Neural cell (in vitro differentiated cells): ENCODE data around the gene MTG1. TPM values are rescaled to one million over a fixed set of nuclear protein-coding genes. Genes with fewer than 3 reads are reported as not detected.
A peak's percentile ranks its signal among the peaks of the same experiment; 100 is the strongest.

ENCODE experiments used
- H2AFZ ChIP-seq: fragments of 200-600, 300-800 bp; sonication (generic), shearing (Covaris generic); 2 replicates; pipeline ENCODE4 v1.6.0; 2014; ENCODE audit warnings: low read depth, mild to moderate bottlenecking, antibody characterized with exemption, low read length, moderate library complexity
- H3F3A ChIP-seq: fragments of 200-600 bp; shearing (Covaris generic); 2 replicates; pipeline ENCODE4 v1.6.1; 2016; ENCODE audit warnings: mild to moderate bottlenecking, moderate library complexity, mixed read lengths, antibody characterized with exemption, low read length; ENCODE audit not compliant: insufficient read depth, poor library complexity, severe bottlenecking
- H3K27ac ChIP-seq: fragments of 200-600, 300-800 bp; sonication (generic), shearing (Covaris generic); 2 replicates; pipeline ENCODE4 v1.5.1; 2014; ENCODE audit warnings: mild to moderate bottlenecking, low read length, moderate library complexity
- H3K27me3 ChIP-seq: fragments of 300-800, 200-600 bp; sonication (generic), shearing (Covaris generic); 2 replicates; pipeline ENCODE4 v1.6.0; 2014; ENCODE audit warnings: mild to moderate bottlenecking, low read depth, low read length, moderate library complexity; ENCODE audit not compliant: insufficient read depth
- H3K36me3 ChIP-seq: fragments of 300-800, 200-600 bp; sonication (generic), shearing (Covaris generic); 2 replicates; pipeline ENCODE4 v1.5.1; 2014; ENCODE audit warnings: mild to moderate bottlenecking, antibody characterized with exemption, low read length, moderate library complexity; ENCODE audit not compliant: insufficient read depth
- H3K4me2 ChIP-seq: fragments of 300-800, 200-600 bp; sonication (generic), shearing (Covaris generic); 2 replicates; pipeline ENCODE4 v1.6.0; 2014; ENCODE audit warnings: mild to moderate bottlenecking, low read length
- H3K4me3 ChIP-seq: fragments of 300-800, 200-600 bp; sonication (generic), shearing (Covaris generic); 2 replicates; pipeline ENCODE4 v1.5.1; 2014; ENCODE audit warnings: mild to moderate bottlenecking, low read length, moderate library complexity
- H3K79me2 ChIP-seq: fragments of 200-600 bp; shearing (Covaris generic); replicated peaks from 2 replicates; pipeline ENCODE4 v1.6.0; 2014; ENCODE audit warnings: mild to moderate bottlenecking, low read length, moderate library complexity; ENCODE audit not compliant: insufficient read depth
- H3K9ac ChIP-seq: fragments of 300-800, 200-600 bp; sonication (generic), shearing (Covaris generic); 2 replicates; pipeline ENCODE4 v1.6.1; 2016; ENCODE audit warnings: mild to moderate bottlenecking, low read length, mixed read lengths
- H3K9me2 ChIP-seq: fragments of 200-600 bp; shearing (Covaris generic); 2 replicates; pipeline ENCODE4 v1.6.1; 2016; ENCODE audit warnings: mild to moderate bottlenecking, low read length, mixed read lengths; ENCODE audit not compliant: insufficient read depth
- H3K9me3 ChIP-seq: fragments of 200-600, 300-800 bp; sonication (generic), shearing (Covaris generic); 2 replicates; pipeline ENCODE4 v1.6.1; 2016; ENCODE audit warnings: mild to moderate bottlenecking, mixed run types, low read length, moderate library complexity, mixed read lengths
- H4K20me1 ChIP-seq: fragments of 200-600 bp; shearing (Covaris generic); 2 replicates; pipeline ENCODE4 v1.6.1; 2016; ENCODE audit warnings: mild to moderate bottlenecking, mixed run types; ENCODE audit not compliant: insufficient read depth
- EP300 ChIP-seq: fragments of 450-650 bp; conservative IDR thresholded peaks from 2 replicates; pipeline ENCODE4 v1.6.1; 2014; ENCODE audit warnings: antibody characterized with exemption, mild to moderate bottlenecking, moderate library complexity; ENCODE audit not compliant: poor library complexity, severe bottlenecking
- EZH2 ChIP-seq: fragments of 200-600, 300-800 bp; shearing (Covaris generic), sonication (generic); IDR thresholded peaks from 2 replicates; pipeline ENCODE4 v1.6.1; 2014; ENCODE audit warnings: antibody characterized with exemption, low read length, borderline replicate concordance, mild to moderate bottlenecking; ENCODE audit not compliant: insufficient read depth, poor library complexity, severe bottlenecking
- MXI1 ChIP-seq: fragments of 450-650 bp; conservative IDR thresholded peaks from 2 replicates; pipeline ENCODE4 v1.6.1; 2014; ENCODE audit warnings: antibody characterized with exemption, mild to moderate bottlenecking; ENCODE audit not compliant: poor library complexity, severe bottlenecking
- POLR2AphosphoS5 ChIP-seq: IDR thresholded peaks from 2 replicates; pipeline ENCODE4 v1.6.1; 2012
- RAD21 ChIP-seq: fragments of 450-650 bp; conservative IDR thresholded peaks from 2 replicates; pipeline ENCODE4 v1.6.1; 2014; ENCODE audit warnings: antibody characterized with exemption, mild to moderate bottlenecking, moderate library complexity
- SMC3 ChIP-seq: fragments of 450-650 bp; conservative IDR thresholded peaks from 2 replicates; pipeline ENCODE4 v1.6.1; 2014; ENCODE audit warnings: antibody characterized with exemption, mild to moderate bottlenecking, moderate library complexity; ENCODE audit not compliant: poor library complexity
- TAF1 ChIP-seq: IDR thresholded peaks from 2 replicates; pipeline ENCODE4 v1.6.1; 2012; ENCODE audit warnings: low read depth
- polyA minus RNA-seq: library from RNA; depleted of rRNA, polyadenylated mRNA; stranded (reverse); fragments of >200 nt; gene quantifications from 2 replicates; pipeline ENCODE4 v1.2.3, GENCODE V29; 2014
- polyA plus RNA-seq: library from polyadenylated mRNA; depleted of rRNA; stranded (reverse); fragments of >200 nt; gene quantifications from 2 replicates; pipeline ENCODE4 v1.2.3, GENCODE V29; 2014
- TF ChIP-seq, protein P1 (sequence below): IDR thresholded peaks from 2 replicates; pipeline ENCODE4 v1.6.1; 2012; ENCODE audit warnings: borderline replicate concordance
- TF ChIP-seq, protein P2 (sequence below): fragments of 450-650 bp; IDR thresholded peaks from 2 replicates; pipeline ENCODE4 v1.5.1; 2014; ENCODE audit warnings: antibody characterized with exemption, mild to moderate bottlenecking, moderate library complexity; ENCODE audit not compliant: poor library complexity, severe bottlenecking

The MTG1 gene, protein sequence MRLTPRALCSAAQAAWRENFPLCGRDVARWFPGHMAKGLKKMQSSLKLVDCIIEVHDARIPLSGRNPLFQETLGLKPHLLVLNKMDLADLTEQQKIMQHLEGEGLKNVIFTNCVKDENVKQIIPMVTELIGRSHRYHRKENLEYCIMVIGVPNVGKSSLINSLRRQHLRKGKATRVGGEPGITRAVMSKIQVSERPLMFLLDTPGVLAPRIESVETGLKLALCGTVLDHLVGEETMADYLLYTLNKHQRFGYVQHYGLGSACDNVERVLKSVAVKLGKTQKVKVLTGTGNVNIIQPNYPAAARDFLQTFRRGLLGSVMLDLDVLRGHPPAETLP
- polyA plus RNA-seq (49.7 and 52.3 TPM in 2 replicates), polyA minus RNA-seq (30.2 and 37.5 TPM in 2 replicates)

DNA sequence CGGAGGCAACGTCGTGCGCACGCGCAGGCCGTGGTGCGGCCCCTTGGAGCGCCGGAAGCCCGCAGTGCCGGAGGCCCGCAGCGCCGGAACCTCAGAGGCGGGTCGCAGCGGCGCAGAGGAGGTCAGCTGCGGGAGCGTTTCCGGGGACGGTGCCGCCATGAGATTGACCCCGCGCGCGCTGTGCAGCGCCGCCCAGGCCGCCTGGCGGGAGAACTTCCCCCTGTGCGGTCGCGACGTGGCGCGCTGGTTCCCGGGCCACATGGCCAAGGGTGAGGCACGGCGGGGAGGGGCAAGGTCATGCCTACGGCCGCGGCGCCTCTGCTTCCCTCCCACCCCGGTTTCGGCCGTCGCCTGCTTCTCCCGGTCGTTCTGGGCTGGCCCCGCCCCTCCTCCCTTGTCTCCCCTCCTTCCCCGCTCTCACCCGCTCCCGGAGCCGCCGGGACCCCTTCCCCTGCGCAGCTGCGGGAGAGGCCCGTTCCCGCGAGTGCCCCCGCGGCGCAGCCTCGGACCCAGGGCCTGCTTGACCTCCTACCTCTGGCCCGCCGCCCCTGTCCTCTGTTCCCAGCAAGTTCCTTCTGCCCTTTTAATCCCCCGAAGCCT lies at the start of gene MTG1:
MTG1 (plus strand) TSS at position 94 of the 600 bp plus-strand sequence; CDS start at position 158, 64 bp downstream.
- Histone ChIP-seq H3K27ac (peak within 1 kb of the TSS; percentile 78), H3K4me2 (peak within 1 kb of the TSS; percentile 89), H3F3A (no peaks in the 10 kb centered on the region), H3K9ac (peak within 1 kb of the TSS; percentile 85), H3K27me3 (no peaks in the 10 kb centered on the region), H3K36me3 (no peaks in the 10 kb centered on the region), H2AFZ (peak within 1 kb of the TSS; percentile 83), H3K79me2 (peaks cover 6% of the 10 kb centered on the region), H3K4me3 (peak within 1 kb of the TSS; percentile 99), H3K9me3 (no peaks in the 10 kb centered on the region), H4K20me1 (no peaks in the 10 kb centered on the region), H3K9me2 (no peaks in the 10 kb centered on the region)
- peak; percentile 45 for TF ChIP-seq TAF1
- TF ChIP-seq, protein P1, sequence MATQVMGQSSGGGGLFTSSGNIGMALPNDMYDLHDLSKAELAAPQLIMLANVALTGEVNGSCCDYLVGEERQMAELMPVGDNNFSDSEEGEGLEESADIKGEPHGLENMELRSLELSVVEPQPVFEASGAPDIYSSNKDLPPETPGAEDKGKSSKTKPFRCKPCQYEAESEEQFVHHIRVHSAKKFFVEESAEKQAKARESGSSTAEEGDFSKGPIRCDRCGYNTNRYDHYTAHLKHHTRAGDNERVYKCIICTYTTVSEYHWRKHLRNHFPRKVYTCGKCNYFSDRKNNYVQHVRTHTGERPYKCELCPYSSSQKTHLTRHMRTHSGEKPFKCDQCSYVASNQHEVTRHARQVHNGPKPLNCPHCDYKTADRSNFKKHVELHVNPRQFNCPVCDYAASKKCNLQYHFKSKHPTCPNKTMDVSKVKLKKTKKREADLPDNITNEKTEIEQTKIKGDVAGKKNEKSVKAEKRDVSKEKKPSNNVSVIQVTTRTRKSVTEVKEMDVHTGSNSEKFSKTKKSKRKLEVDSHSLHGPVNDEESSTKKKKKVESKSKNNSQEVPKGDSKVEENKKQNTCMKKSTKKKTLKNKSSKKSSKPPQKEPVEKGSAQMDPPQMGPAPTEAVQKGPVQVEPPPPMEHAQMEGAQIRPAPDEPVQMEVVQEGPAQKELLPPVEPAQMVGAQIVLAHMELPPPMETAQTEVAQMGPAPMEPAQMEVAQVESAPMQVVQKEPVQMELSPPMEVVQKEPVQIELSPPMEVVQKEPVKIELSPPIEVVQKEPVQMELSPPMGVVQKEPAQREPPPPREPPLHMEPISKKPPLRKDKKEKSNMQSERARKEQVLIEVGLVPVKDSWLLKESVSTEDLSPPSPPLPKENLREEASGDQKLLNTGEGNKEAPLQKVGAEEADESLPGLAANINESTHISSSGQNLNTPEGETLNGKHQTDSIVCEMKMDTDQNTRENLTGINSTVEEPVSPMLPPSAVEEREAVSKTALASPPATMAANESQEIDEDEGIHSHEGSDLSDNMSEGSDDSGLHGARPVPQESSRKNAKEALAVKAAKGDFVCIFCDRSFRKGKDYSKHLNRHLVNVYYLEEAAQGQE: peak; percentile 51
- no peak for TF ChIP-seq EZH2
- peak; percentile 63 for TF ChIP-seq EP300
- TF ChIP-seq, protein P2, sequence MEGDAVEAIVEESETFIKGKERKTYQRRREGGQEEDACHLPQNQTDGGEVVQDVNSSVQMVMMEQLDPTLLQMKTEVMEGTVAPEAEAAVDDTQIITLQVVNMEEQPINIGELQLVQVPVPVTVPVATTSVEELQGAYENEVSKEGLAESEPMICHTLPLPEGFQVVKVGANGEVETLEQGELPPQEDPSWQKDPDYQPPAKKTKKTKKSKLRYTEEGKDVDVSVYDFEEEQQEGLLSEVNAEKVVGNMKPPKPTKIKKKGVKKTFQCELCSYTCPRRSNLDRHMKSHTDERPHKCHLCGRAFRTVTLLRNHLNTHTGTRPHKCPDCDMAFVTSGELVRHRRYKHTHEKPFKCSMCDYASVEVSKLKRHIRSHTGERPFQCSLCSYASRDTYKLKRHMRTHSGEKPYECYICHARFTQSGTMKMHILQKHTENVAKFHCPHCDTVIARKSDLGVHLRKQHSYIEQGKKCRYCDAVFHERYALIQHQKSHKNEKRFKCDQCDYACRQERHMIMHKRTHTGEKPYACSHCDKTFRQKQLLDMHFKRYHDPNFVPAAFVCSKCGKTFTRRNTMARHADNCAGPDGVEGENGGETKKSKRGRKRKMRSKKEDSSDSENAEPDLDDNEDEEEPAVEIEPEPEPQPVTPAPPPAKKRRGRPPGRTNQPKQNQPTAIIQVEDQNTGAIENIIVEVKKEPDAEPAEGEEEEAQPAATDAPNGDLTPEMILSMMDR: peak; percentile 55
- peak; percentile 97 for TF ChIP-seq MXI1
- peak; percentile 44 for TF ChIP-seq RAD21
- peak; percentile 53 for TF ChIP-seq SMC3
- peak; percentile 88 for TF ChIP-seq POLR2AphosphoS5

DNA sequence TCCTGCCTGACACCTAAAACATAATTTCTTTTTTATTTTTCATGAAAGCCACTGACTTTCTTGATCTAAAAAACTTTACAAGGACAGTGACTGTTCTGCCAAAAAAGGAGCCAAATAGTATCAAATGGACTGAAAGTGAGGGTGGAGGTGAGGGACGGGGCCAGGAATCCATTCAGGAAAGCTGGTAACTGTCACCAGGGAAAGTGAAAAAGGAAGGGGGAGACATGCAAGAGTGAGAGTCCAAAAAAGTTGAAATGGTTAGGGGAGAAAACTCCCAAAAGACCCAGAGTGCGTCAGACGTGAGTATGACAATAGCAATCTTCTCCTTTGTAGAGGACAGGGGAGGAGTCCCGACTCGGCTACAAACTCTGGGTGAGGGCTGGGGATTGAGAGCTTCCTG lies 49.7 kb upstream of the MTG1 start:
- no peaks in the 10 kb centered on the region for H3F3A ChIP-seq
- H3K27me3 ChIP-seq: no peaks in the 10 kb centered on the region
- H3K27ac ChIP-seq: no peak overlapping the region
- H2AFZ ChIP-seq: no peak overlapping the region
- no peaks in the 10 kb centered on the region for H3K36me3 ChIP-seq
- no peaks in the 10 kb centered on the region for H3K79me2 ChIP-seq
- H3K9me2 ChIP-seq: no peaks in the 10 kb centered on the region
- no peak overlapping the region for H3K4me3 ChIP-seq
- TF ChIP-seq EZH2 (no peak), POLR2AphosphoS5 (no peak)
- no peaks in the 10 kb centered on the region for H4K20me1 ChIP-seq
- no peak overlapping the region for H3K9ac ChIP-seq
- H3K4me2 ChIP-seq: no peak overlapping the region
- H3K9me3 ChIP-seq: no peaks in the 10 kb centered on the region
